Thoracic aorta (tissue), 2 donors: ENCODE measurements around the gene PRKAB2. TPM values are rescaled to one million over a fixed set of nuclear protein-coding genes. Genes with fewer than 3 reads are reported as not detected.

Experiments used
- ATAC-seq: fragments of 150-250 bp; one replicate; pipeline ENCODE4 v1.8.0; 2017; ENCODE audit warnings: low read depth; ENCODE audit not compliant: insufficient number of reproducible peaks, low FRiP score
- DNase-seq: peaks from one replicate; pipeline ENCODE4 v3.0.0-alpha.2; 2020; ENCODE audit warnings: low spot score
- H3K27ac ChIP-seq, 2 donors: fragments of 200-600 bp; sonication (generic); 1 replicate in 1 of 2; 2 replicates in 1 of 2; pipeline ENCODE4 v1.5.1; 2016; ENCODE audit warnings: mild to moderate bottlenecking in 2 of 2, moderate library complexity in 2 of 2
- H3K27me3 ChIP-seq: fragments of 200-600 bp; sonication (generic); replicated peaks from 2 replicates; pipeline ENCODE4 v1.6.0; 2016; ENCODE audit warnings: mild to moderate bottlenecking; ENCODE audit not compliant: insufficient read depth
- H3K36me3 ChIP-seq: fragments of 200-600 bp; sonication (generic); one replicate; pipeline ENCODE4 v1.5.1; 2016
- H3K4me1 ChIP-seq, 2 donors: fragments of 200-600 bp; sonication (generic); 1 replicate in 1 of 2; 2 replicates in 1 of 2; pipeline versions ENCODE4 v1.5.1 to v1.6.0; 2016; ENCODE audit warnings: low read depth in 2 of 2, mild to moderate bottlenecking in 1 of 2; ENCODE audit not compliant: control insufficient read depth in 1 of 2
- H3K4me3 ChIP-seq: fragments of 200-600 bp; sonication (generic); 2 replicates; pipeline ENCODE4 v1.5.1; 2016; ENCODE audit warnings: mild to moderate bottlenecking
- H3K9me3 ChIP-seq: fragments of 200-600 bp; sonication (generic); 2 replicates; pipeline ENCODE4 v1.5.1; 2016
- CTCF ChIP-seq: fragments of 200-600 bp; sonication (generic); IDR thresholded peaks from one replicate; pipeline ENCODE4 v1.5.1; 2019; ENCODE audit warnings: antibody characterized with exemption
- total RNA-seq, 2 donors: library from RNA; depleted of rRNA; stranded (reverse); fragments of >200 nt; gene quantifications; one replicate each; pipeline versions ENCODE4 v1.1.0 to v1.2.3, GENCODE V29; 2016

Gene PRKAB2
- total RNA-seq, 2 donors from 2014 or later: 19.5 to 20.8 TPM

- ATAC-seq: no peak
- Histone ChIP-seq H3K27me3 (no peaks in the 10 kb centered on the region), H3K4me1 (no peaks in the 10 kb centered on the region), H3K9me3 (no peaks in the 10 kb centered on the region), H3K4me3 (no peak overlapping the region), H3K36me3 (peaks cover 3% of the 10 kb centered on the region), H3K27ac (no peak overlapping the region)
- no peak for DNase-seq
- no peak for TF ChIP-seq CTCF
These were observed 42.7 kb upstream of the PRKAB2 start for GRCh38 chr1:147214842-147215539.

- H3K4me3 ChIP-seq: no peak overlapping the region
- DNase-seq: no peak
- no peaks in the 10 kb centered on the region for H3K9me3 ChIP-seq
- H3K27ac ChIP-seq: no peak overlapping the region
- no peak for TF ChIP-seq CTCF
- H3K4me1 ChIP-seq: no peaks in the 10 kb centered on the region
- peaks cover 3% of the 10 kb centered on the region for H3K36me3 ChIP-seq
- H3K27me3 ChIP-seq: no peaks in the 10 kb centered on the region
- ATAC-seq: no peak
These were observed 42.1 kb upstream of the PRKAB2 start for GRCh38 chr1:147214325-147214724.

GRCh38 chr1:147213271-147213670, 41.0 kb upstream of the PRKAB2 start:
- DNase-seq (no peak), ATAC-seq (no peak)
- H3K27ac ChIP-seq: no peak overlapping the region
- H3K36me3 ChIP-seq: peaks cover 3% of the 10 kb centered on the region
- H3K9me3 ChIP-seq: no peaks in the 10 kb centered on the region
- H3K27me3 ChIP-seq: no peaks in the 10 kb centered on the region
- TF ChIP-seq CTCF: no peak
- H3K4me1 ChIP-seq: no peaks in the 10 kb centered on the region
- no peak overlapping the region for H3K4me3 ChIP-seq

- Histone ChIP-seq H3K9me3 (no peaks in the 10 kb centered on the region), H3K4me1 (no peaks in the 10 kb centered on the region), H3K4me3 (no peak overlapping the region), H3K36me3 (peaks cover 3% of the 10 kb centered on the region), H3K27ac (no peak overlapping the region), H3K27me3 (no peaks in the 10 kb centered on the region)
- DNase-seq (no peak), ATAC-seq (no peak)
- TF ChIP-seq CTCF: no peak
These were observed 39.3 kb upstream of the PRKAB2 start for GRCh38 chr1:147211577-147211976.

- Histone ChIP-seq H3K4me3 (no peak overlapping the region), H3K36me3 (peaks cover 3% of the 10 kb centered on the region), H3K4me1 (no peaks in the 10 kb centered on the region), H3K27ac (no peak overlapping the region), H3K9me3 (no peaks in the 10 kb centered on the region), H3K27me3 (no peaks in the 10 kb centered on the region)
- TF ChIP-seq CTCF: no peak
- ATAC-seq (no peak), DNase-seq (no peak)
These were observed 38.7 kb upstream of the PRKAB2 start for GRCh38 chr1:147210987-147211386.
